K562 (cell line): ENCODE measurements around the gene SCGB2B2. TPM values are rescaled to one million over a fixed set of nuclear protein-coding genes. Genes with fewer than 3 reads are reported as not detected.

ENCODE experiments used
- CHD7 ChIP-seq: fragments of 200-600 bp; sonication (generic); IDR thresholded peaks from one replicate; pipeline ENCODE4 v1.6.1; 2012; ENCODE audit warnings: mild to moderate bottlenecking, low read depth, low read length, inconsistent platforms
- ZNF707 ChIP-seq: fragments of 250-450 bp; sonication (Bioruptor Pico); conservative IDR thresholded peaks from 2 replicates; pipeline ENCODE4 v1.8.0; 2022; ENCODE audit warnings: inconsistent platforms, mild to moderate bottlenecking, moderate library complexity
- polyA plus RNA-seq, 8 experiments: library from polyadenylated mRNA; depleted of rRNA in 4 of 8; stranded (reverse) in 5 of 8; unstranded in 3 of 8; fragments of >200 nt; fragmentation: Nextera tagmentation in 2 of 8; fragmentation: Illumina TruSeq in 1 of 8; extraction: Ambion mirVana in 2 of 8; extraction: Trizol in 1 of 8; gene quantifications; 2 replicates each; pipeline versions ENCODE4 v1.2.1 to v1.2.3, GENCODE V29; 2011 to 2014; ENCODE audit warnings: inconsistent platforms in 1 of 8, missing spikeins in 1 of 8
- total RNA-seq, 7 experiments: library from RNA; depleted of rRNA in 6 of 7; stranded (reverse); fragments of >200 nt in 6 of 7; fragmentation: Illumina TruSeq in 2 of 7; extraction: Trizol in 2 of 7; gene quantifications; 2 replicates each; pipeline versions ENCODE4 v1.2.1 to v1.2.3, GENCODE V29; 2011 to 2021; ENCODE audit warnings: low replicate concordance in 1 of 7
- TF ChIP-seq, protein P1 (sequence below): fragments of 450-650 bp; IDR thresholded peaks from 2 replicates; pipeline ENCODE4 v1.6.1; 2016; ENCODE audit warnings: antibody characterized with exemption

SCGB2B2 gene
- total and polyA plus RNA-seq, 9 of the 15 experiments (the other 6 are each of a cell fraction or from before 2014, with no cell fraction given) = not detected

DNA sequence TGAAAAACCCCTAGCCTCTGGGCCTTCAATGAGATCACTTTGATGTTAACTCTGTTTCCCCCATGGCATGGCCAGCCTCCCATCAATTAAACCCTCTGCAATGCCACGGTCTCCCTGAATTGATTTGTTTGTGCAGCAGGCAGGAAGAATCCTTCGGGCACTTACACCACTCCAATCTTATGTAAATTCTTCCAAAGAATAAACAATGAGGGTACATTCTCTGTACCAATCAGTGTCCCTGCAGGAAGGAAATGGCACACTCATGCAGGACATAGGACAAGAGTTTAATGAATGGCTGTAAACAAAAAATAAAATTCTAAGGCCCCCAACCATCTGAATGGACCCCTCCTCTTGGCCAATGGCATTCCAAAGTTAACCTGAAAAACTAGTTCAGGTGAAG, 22.2 kb downstream of the SCGB2B2 start (continued):
- TF ChIP-seq CHD7 (no peak), ZNF707 (CRISPR knock-in tag) (no peak)
- TF ChIP-seq, protein P1, sequence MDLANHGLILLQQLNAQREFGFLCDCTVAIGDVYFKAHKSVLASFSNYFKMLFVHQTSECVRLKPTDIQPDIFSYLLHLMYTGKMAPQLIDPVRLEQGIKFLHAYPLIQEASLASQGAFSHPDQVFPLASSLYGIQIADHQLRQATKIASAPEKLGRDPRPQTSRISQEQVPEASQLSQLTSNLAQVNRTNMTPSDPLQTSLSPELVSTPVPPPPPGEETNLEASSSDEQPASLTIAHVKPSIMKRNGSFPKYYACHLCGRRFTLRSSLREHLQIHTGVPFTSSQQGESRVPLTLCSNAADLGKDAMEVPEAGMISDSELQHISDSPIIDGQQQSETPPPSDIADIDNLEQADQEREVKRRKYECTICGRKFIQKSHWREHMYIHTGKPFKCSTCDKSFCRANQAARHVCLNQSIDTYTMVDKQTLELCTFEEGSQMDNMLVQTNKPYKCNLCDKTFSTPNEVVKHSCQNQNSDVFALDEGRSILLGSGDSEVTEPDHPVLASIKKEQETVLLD = no peak
